Ishikawa (cell line): ENCODE results near the gene FOXB2.

Experiments used
- CEBPB ChIP-seq: IDR thresholded peaks from 2 replicates; pipeline ENCODE4 v1.6.1; 2012
- CREB1 ChIP-seq: IDR thresholded peaks from 2 replicates; pipeline ENCODE4 v1.6.1; 2012; ENCODE audit warnings: low read depth
- EGR1 ChIP-seq: IDR thresholded peaks from 2 replicates; pipeline ENCODE4 v1.6.1; 2012
- EP300 ChIP-seq: IDR thresholded peaks from 2 replicates; pipeline ENCODE4 v1.6.1; 2012; ENCODE audit warnings: borderline replicate concordance
- FOXM1 ChIP-seq: IDR thresholded peaks from 2 replicates; pipeline ENCODE4 v1.6.1; 2012; ENCODE audit warnings: low read depth, borderline replicate concordance
- NFIC ChIP-seq: IDR thresholded peaks from 2 replicates; pipeline ENCODE4 v1.6.1; 2012
- RAD21 ChIP-seq: IDR thresholded peaks from 2 replicates; pipeline ENCODE4 v1.6.1; 2012; ENCODE audit warnings: low read depth
- TAF1 ChIP-seq: IDR thresholded peaks from 2 replicates; pipeline ENCODE4 v1.6.1; 2012; ENCODE audit warnings: low read depth, mild to moderate bottlenecking
- TCF12 ChIP-seq: IDR thresholded peaks from 2 replicates; pipeline ENCODE4 v1.6.1; 2012; ENCODE audit warnings: low read depth
- TEAD4 ChIP-seq: IDR thresholded peaks from 2 replicates; pipeline ENCODE4 v1.6.1; 2012
- YY1 ChIP-seq: IDR thresholded peaks from 2 replicates; pipeline ENCODE4 v1.6.1; 2012; ENCODE audit warnings: low read depth
- ZBTB7A ChIP-seq: IDR thresholded peaks from 2 replicates; pipeline ENCODE4 v1.6.1; 2012; ENCODE audit warnings: low read depth
- TF ChIP-seq, protein P1 (sequence below): IDR thresholded peaks from 2 replicates; pipeline ENCODE4 v1.6.1; 2012
- TF ChIP-seq, protein P2 (sequence below): IDR thresholded peaks from 2 replicates; pipeline ENCODE4 v1.6.1; 2012; ENCODE audit warnings: low read depth, mild to moderate bottlenecking
- TF ChIP-seq, protein P3 (sequence below): IDR thresholded peaks from 2 replicates; pipeline ENCODE4 v1.6.1; 2012

The FOXB2 gene

DNA sequence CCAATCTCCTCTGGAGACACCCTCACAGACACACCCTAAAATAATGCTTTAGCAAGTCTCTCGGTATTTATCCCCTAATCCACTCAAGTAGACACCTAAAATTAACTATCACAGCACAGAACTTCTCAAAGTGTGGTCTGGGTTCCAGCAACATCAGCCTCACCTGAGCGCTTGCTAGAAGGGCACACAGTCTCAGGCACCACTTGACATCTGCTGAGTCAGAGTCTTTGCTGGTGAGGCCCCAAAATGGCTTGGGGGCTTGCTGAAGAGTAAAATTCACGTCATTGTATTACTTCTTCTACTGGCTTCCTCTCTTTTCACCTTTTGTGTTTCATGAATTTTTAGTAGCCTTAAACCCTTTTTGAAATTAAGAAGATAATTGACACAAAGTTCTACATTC lies 9.0 kb downstream of the FOXB2 start:
- TF ChIP-seq CEBPB (no peak), CREB1 (no peak), YY1 (no peak), TAF1 (no peak), ZBTB7A (no peak), NFIC (no peak), EP300 (no peak), EGR1 (no peak), TCF12 (no peak), FOXM1 (no peak), RAD21 (no peak), TEAD4 (no peak)
- TF ChIP-seq, protein P1, sequence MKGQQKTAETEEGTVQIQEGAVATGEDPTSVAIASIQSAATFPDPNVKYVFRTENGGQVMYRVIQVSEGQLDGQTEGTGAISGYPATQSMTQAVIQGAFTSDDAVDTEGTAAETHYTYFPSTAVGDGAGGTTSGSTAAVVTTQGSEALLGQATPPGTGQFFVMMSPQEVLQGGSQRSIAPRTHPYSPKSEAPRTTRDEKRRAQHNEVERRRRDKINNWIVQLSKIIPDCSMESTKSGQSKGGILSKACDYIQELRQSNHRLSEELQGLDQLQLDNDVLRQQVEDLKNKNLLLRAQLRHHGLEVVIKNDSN, result no peak
- TF ChIP-seq, protein P2, sequence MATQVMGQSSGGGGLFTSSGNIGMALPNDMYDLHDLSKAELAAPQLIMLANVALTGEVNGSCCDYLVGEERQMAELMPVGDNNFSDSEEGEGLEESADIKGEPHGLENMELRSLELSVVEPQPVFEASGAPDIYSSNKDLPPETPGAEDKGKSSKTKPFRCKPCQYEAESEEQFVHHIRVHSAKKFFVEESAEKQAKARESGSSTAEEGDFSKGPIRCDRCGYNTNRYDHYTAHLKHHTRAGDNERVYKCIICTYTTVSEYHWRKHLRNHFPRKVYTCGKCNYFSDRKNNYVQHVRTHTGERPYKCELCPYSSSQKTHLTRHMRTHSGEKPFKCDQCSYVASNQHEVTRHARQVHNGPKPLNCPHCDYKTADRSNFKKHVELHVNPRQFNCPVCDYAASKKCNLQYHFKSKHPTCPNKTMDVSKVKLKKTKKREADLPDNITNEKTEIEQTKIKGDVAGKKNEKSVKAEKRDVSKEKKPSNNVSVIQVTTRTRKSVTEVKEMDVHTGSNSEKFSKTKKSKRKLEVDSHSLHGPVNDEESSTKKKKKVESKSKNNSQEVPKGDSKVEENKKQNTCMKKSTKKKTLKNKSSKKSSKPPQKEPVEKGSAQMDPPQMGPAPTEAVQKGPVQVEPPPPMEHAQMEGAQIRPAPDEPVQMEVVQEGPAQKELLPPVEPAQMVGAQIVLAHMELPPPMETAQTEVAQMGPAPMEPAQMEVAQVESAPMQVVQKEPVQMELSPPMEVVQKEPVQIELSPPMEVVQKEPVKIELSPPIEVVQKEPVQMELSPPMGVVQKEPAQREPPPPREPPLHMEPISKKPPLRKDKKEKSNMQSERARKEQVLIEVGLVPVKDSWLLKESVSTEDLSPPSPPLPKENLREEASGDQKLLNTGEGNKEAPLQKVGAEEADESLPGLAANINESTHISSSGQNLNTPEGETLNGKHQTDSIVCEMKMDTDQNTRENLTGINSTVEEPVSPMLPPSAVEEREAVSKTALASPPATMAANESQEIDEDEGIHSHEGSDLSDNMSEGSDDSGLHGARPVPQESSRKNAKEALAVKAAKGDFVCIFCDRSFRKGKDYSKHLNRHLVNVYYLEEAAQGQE, result no peak
- TF ChIP-seq, protein P3, sequence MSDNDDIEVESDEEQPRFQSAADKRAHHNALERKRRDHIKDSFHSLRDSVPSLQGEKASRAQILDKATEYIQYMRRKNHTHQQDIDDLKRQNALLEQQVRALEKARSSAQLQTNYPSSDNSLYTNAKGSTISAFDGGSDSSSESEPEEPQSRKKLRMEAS, result no peak

DNA sequence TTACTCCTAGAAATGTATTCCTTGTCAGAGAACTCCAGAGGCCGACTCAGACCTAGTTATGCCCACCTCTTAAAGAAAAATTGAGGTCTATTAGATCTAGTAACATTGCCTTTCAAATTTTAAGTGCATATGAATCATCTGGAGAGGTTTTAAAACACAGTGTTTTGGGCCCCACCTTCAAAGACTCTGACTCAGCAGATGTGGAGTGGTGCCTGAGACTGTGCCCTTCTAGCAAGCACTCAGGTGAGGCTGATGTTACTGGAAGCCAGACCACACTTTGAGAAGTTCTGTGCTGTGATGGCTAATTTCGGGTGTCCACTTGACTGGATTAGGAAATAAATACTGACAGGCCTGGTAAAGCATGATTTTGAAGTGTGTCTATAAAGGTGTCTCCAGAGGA lies 10.6 kb downstream of the FOXB2 start:
- no peak for TF ChIP-seq FOXM1

DNA sequence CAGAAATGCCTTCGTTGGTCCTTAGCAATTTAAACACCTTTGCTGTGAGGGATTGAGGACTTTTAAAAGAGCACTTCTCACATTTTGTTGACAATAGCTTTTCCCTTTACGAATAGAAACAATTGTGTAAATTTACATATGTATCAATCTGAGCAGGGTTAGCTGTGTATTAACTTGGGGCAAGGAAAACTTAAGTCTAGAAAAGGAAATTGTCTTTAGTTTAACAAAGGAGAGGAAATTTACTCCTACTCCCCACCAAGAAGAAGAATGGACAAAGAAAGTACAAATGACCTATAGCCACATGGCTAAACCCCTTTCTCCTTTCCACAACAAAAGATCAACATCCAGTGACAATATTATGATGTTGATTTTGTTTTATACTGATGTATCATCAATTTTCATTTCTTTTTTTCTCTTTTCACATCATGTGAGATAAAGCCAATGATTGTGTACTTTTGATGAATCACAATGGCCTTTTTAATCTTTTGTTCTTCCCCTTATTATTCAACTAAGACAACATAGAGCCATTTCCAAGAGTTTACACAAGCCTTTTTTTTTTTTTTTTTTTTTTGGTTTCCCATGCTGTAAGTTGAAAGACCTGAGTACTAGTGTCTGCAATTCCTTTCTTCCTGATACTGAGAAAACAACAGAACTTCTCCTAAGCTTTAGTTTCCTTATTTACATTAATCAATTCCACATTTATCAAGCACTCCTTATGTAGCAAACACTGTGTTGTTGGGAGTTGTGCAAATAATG lies 19.0 kb downstream of the FOXB2 start:
- TF ChIP-seq YY1 (no peak), CEBPB (no peak), TEAD4 (no peak), TAF1 (no peak), NFIC (no peak), EP300 (no peak), EGR1 (no peak), CREB1 (no peak)
- TF ChIP-seq, protein P2, result no peak
- TF ChIP-seq, protein P1, result no peak
- TF ChIP-seq, protein P3, result no peak

DNA sequence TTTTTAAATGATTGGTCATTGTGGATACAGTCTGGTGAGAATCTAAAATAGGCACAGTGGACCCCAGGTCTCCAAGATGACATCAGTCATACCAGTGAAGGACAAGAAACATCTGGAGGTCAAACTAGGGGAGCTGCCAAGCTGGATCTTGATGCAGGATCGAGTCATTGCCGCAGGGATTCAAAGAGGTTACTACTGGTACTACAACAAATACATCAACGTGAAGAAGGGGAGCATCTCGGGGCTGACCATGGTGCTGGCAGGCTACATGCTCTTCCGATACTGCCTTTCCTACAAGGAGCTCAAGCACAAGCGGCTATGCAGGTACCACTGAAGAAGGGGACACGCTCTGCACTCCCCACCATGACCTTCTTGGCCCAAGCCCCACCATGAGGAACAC lies 20.9 kb downstream of the FOXB2 start:
- TF ChIP-seq, protein P3, result no peak
- no peak for TF ChIP-seq RAD21

DNA sequence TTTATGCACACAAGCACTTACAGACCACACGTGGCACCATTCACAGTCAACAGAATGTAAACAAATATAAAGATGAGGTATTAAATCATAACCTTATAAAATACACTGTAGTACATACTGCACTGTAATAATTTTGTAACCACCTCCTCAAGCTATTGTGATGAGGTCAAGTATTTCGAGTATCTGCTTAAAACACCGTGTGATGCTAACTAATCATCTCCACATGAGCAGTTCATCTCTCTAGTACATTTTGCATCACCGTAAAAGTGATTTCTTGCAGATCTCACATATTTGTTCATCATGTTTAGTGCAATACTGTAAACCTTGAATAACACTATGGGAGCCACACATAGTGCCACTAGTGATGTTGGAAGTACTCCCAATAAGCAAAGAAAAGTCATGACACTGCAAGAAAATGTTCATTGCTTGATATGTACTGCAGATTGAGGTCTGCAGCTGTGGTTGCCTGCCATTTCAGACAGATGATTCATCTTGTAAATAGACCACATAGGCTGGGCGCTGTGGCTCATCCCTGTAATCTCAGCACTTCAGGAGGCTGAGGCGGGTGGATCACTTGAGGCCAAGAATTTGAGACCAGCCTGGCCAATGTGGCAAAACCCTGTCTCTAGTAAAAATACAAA lies 44.3 kb downstream of the FOXB2 start:
- TF ChIP-seq RAD21 (no peak), EGR1 (no peak), TCF12 (no peak), TAF1 (no peak), YY1 (no peak), TEAD4 (no peak), FOXM1 (no peak)
- TF ChIP-seq, protein P3, result no peak

DNA sequence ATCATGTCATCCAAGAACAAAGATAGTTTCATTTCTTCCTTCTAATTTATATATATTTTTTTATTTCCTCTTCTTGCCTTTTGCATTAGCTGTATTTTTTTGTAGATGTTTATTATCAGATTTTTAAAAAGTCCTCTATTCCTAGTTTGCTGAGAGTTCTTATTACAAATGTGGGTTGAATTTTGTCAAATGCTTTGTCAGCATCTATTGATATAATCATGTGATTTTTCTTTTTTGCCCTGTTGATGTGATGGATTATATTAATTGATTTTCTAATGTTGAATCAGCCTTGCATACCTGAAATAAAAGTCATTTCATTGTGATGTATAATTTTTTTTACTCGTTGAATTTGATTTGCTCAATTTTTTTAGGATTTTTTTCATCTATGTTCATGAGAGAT lies 46.9 kb downstream of the FOXB2 start:
- TF ChIP-seq, protein P1, result no peak
- TF ChIP-seq CEBPB, result no peak
- TF ChIP-seq, protein P3, result no peak
